Activated T-cell treated with anti-CD3 and anti-CD28 coated beads, Interleukin-2, amount 50 U/mL, for 72 hours (primary cell): ENCODE results near the gene ABCC11. TPM values are rescaled to one million over a fixed set of nuclear protein-coding genes. Genes with fewer than 3 reads are reported as not detected.
A peak's percentile ranks its signal among the peaks of the same experiment; 100 is the strongest.
"Not testable (repeated sequence)": the region's sequence is repeated elsewhere in the genome, so short reads cannot be mapped to it uniquely, and the experiment has no call there.

Experiments used
- ATAC-seq, 2 donors: fragments of 150-1000 bp; cut with Tn5 transposase; replicated peaks in 1 of 2; 2 replicates each; pipeline ENCODE4 v1.10.0; 2021; ENCODE audit warnings: moderate library complexity in 2 of 2, mild to moderate bottlenecking in 1 of 2
- DNase-seq, 2 donors: peaks; one replicate each; pipeline ENCODE4 v3.0.0; 2021 to 2022; ENCODE audit warnings: mixed read lengths in 1 of 2
- H3K27ac Mint-ChIP-seq: one replicate; pipeline ENCODE4 v1.8.0; 2022; ENCODE audit warnings: mild to moderate bottlenecking, moderate library complexity, mixed read lengths
- H3K27me3 Mint-ChIP-seq: one replicate; pipeline ENCODE4 v1.8.0; 2022; ENCODE audit warnings: low read depth, mixed read lengths
- H3K36me3 Mint-ChIP-seq, 2 donors: one replicate each; pipeline ENCODE4 v1.8.0; 2022; ENCODE audit warnings: mixed read lengths in 2 of 2, mild to moderate bottlenecking in 1 of 2; ENCODE audit not compliant: insufficient read depth in 2 of 2
- H3K4me1 Mint-ChIP-seq: one replicate; pipeline ENCODE4 v1.8.0; 2022; ENCODE audit warnings: low read depth, mixed read lengths
- H3K4me3 Mint-ChIP-seq, 2 donors: one replicate each; pipeline ENCODE4 v1.8.0; 2022; ENCODE audit warnings: mild to moderate bottlenecking in 2 of 2, mixed read lengths in 2 of 2, moderate library complexity in 2 of 2
- H3K9me3 Mint-ChIP-seq, 2 donors: one replicate each; pipeline ENCODE4 v1.8.0; 2022; ENCODE audit warnings: mixed read lengths in 2 of 2
- total RNA-seq, 2 donors: library from RNA; stranded (reverse); gene quantifications; one replicate each; pipeline ENCODE4 v1.2.3, GENCODE V29; 2022

Gene ABCC11
- total RNA-seq, 2 donors from 2014 or later, result 0.07 to 0.17 TPM

DNA sequence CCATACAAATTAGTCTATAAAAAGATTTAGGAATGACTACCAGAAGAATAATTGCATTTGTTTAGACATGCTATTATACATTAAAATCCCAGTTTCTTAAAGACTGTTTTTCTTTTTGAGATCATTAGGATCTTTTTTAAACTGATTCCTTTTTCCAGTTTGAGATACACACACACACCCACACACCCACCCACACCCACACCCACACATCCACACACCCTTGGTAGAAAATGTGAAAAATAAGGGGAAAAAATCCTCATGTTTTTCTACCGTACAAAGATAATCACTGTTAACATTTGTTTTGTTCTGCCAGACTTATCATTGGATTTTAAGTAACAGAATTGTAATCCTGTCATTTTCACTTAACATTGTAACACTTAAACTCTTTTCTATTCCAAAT, 27.1 kb upstream of the ABCC11 start:
- H3K4me1 Mint-ChIP-seq, result no peaks in the 10 kb centered on the region
- no peaks in the 10 kb centered on the region for H3K27me3 Mint-ChIP-seq
- H3K27ac Mint-ChIP-seq, result no peak overlapping the region
- H3K4me3 Mint-ChIP-seq, result no peak overlapping the region
- no peaks in the 10 kb centered on the region for H3K9me3 Mint-ChIP-seq
- no peak for ATAC-seq
- peaks cover 3 to 16% of the 10 kb centered on the region in 2 donors for H3K36me3 Mint-ChIP-seq
- DNase-seq, result no peak

DNA sequence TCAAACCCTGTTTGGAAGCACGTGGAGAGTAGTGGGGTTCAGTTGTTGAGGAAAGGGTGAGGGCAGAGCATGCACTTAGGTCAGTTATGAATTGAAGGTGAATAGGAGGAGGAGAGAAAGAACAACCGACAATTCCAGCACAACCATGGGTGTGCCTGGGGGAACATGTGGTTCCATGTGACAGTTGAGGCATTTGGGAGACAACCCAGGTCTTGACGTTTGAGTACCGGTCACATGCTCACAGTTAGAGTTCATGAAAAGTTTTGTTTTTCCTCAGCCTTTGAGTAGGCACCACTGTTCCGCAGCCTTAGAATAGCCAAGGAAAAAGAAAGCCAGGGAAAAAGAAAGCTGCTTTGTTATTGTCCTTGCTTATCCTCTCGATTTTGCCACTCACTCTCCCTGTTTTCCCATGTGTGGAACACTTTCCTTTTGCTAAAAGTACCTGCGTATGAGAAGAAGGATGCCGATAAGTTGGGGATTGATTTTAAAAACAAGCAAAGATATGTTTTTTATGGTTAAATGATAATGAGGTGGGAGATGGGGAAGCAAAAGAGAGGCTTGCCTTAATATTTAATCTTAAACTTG, 25.6 kb upstream of the ABCC11 start:
- peaks cover 3% of the 10 kb centered on the region for H3K4me1 Mint-ChIP-seq
- no peaks in the 10 kb centered on the region for H3K27me3 Mint-ChIP-seq
- ATAC-seq, result no peak
- H3K36me3 Mint-ChIP-seq, result peaks cover 0 to 11% of the 10 kb centered on the region in 2 donors
- no peak overlapping the region for H3K4me3 Mint-ChIP-seq
- H3K9me3 Mint-ChIP-seq, result no peaks in the 10 kb centered on the region
- DNase-seq, result no peak
- peak overlapping the region; percentile 25 for H3K27ac Mint-ChIP-seq

DNA sequence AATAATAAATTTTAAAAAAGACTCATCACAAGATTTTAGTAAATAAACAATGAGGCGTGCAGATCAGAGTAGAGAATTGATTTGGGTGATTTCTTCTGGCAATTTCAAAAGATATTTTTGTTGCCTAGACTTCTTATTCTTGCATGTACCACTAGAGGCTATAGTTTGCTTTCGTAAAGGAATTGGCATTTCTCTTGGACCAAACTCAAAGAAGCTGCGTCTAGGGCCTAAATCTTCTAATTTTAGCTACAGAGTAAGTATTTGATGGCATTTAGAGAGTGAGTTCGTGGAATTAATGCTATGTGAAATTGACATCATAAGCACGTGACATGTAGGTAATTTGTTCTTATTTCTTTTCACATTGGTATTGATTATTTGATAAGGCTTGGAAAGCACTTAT, 24.4 kb upstream of the ABCC11 start:
- no peak overlapping the region for H3K27ac Mint-ChIP-seq
- ATAC-seq (no peak), DNase-seq (no peak)
- no peaks in the 10 kb centered on the region for H3K27me3 Mint-ChIP-seq
- peaks cover 0 to 7% of the 10 kb centered on the region in 2 donors for H3K36me3 Mint-ChIP-seq
- no peaks in the 10 kb centered on the region for H3K9me3 Mint-ChIP-seq
- no peak overlapping the region for H3K4me3 Mint-ChIP-seq
- H3K4me1 Mint-ChIP-seq, result peaks cover 7% of the 10 kb centered on the region

DNA sequence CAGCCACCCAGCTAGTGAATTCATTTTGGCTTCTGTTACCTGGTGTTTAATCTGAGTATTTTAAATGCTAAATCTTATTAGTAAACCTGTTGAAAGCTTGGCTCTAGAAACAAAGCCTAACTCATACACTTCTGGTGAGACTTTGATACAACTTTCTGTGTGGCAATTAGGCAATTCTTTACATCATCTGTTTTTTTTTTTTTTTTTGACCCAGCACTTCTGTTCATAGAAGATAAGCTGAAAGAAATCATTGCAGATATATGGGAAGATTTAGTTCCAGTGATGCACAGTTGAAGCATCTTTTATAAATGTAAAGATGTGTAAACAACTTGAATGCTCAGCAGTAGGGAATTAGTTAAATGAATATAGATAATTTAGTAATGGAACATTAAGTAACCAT, 21.7 kb upstream of the ABCC11 start:
- H3K27ac Mint-ChIP-seq, result peak overlapping the region; percentile 82
- H3K4me3 Mint-ChIP-seq, result no peak overlapping the region
- DNase-seq (no peak), ATAC-seq (no peak)
- no peaks in the 10 kb centered on the region for H3K27me3 Mint-ChIP-seq
- peaks cover 2 to 13% of the 10 kb centered on the region in 2 donors for H3K36me3 Mint-ChIP-seq
- H3K9me3 Mint-ChIP-seq, result no peaks in the 10 kb centered on the region
- H3K4me1 Mint-ChIP-seq, result peaks cover 13% of the 10 kb centered on the region

DNA sequence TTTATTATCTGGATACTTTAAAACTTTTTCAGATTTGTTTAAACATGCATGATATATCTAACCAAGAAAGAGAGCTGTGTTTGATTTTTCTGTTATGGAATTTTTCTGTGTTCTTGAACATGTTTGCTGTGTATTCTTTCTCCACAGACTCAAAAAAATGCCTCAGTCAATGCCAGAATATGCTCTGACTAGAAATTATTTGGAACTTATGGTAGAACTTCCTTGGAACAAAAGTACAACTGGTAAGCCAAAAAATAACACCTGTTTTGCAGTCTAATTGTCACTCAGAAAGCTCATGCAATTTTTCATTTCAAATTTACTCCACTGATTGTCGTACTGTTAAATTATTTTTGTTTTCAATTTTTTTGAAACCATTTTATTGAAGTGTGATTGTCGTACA, 15.3 kb upstream of the ABCC11 start:
- Mint-ChIP-seq H3K9me3 (no peaks in the 10 kb centered on the region), H3K4me1 (peaks cover 7% of the 10 kb centered on the region), H3K27me3 (no peaks in the 10 kb centered on the region), H3K4me3 (no peak overlapping the region), H3K27ac (no peak overlapping the region), H3K36me3 (peaks cover 9 to 48% of the 10 kb centered on the region in 2 donors)
- no peak for ATAC-seq
- no peak for DNase-seq

DNA sequence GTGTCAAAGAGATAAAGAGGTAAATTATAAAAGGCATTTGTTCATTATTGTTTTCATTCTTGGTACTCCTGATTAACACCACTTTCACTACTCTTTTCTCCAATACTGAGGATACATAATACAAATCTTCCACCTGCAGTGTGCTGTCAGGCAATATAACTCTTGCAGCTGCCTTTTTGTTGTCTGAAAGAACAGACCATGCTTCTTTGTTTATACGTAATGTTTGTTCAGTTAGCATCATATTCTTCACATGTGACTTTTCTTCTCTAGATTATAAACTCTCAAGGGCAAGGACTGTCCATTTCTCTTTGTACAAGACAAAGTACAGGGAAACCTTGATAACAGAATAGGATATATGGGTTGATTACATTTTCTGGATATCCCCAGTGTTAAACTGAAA, 14.2 kb upstream of the ABCC11 start:
- peaks cover 9 to 47% of the 10 kb centered on the region in 2 donors for H3K36me3 Mint-ChIP-seq
- peaks cover 5% of the 10 kb centered on the region for H3K4me1 Mint-ChIP-seq
- no peaks in the 10 kb centered on the region for H3K27me3 Mint-ChIP-seq
- H3K9me3 Mint-ChIP-seq, result no peaks in the 10 kb centered on the region
- no peak overlapping the region for H3K4me3 Mint-ChIP-seq
- H3K27ac Mint-ChIP-seq, result no peak overlapping the region
- ATAC-seq, result no peak
- no peak for DNase-seq

DNA sequence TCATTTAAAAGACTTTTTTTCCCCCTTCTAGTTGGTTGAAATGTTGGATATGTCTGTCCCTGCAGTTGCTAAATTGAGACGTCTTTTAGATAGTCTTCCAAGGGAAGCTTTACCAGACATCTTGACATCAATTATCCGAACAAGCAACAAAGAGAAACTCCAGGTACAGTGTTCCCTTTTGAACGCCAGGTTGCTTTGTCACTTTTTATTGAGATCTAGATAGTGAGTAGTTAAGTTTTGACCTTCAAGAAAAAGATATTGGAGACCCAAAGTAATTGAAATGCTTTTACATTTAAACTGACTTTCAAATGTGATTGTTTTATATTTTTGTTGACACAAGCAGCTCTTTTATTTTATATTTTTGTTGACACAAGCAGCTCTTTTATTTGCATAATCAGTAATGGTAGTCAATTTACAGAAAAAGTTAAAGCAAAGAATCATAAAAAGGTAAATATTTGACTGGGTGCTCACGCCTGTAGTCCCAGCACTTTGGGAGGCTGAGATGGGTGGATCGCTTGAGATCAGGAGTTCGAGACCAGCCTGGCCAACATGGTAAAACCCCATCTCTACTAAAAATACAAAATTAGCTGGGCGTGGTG, 9.3 kb upstream of the ABCC11 start:
- no peak for DNase-seq
- Mint-ChIP-seq H3K27me3 (no peaks in the 10 kb centered on the region), H3K36me3 (peaks cover 4 to 33% of the 10 kb centered on the region in 2 donors), H3K4me1 (no peaks in the 10 kb centered on the region), H3K4me3 (no peak overlapping the region), H3K9me3 (no peaks in the 10 kb centered on the region), H3K27ac (no peak overlapping the region)
- ATAC-seq, result no peak

DNA sequence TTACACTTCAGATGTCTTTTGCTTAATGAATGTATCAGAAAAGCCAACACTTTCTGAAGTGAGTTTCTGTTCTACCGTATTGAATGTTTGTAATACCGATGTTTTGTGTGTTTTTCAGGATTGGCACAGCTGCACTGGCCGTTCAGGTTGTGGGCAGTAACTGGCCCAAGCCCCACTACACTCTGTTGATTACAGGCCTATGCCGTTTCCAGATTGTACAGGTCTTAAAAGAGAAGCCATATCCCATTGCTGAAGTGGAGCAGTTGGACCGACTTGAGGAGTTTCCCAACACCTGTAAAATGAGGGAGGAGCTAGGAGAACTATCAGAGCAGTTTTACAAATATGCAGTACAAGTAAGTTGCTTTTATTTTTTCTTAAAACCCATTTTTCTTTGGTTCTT, 4.7 kb upstream of the ABCC11 start:
- Mint-ChIP-seq H3K4me1 (peaks cover 26% of the 10 kb centered on the region), H3K27me3 (no peaks in the 10 kb centered on the region), H3K27ac (no peak overlapping the region), H3K36me3 (peaks cover 4 to 11% of the 10 kb centered on the region in 2 donors), H3K4me3 (no peak overlapping the region), H3K9me3 (no peaks in the 10 kb centered on the region)
- DNase-seq, result no peak
- no peak for ATAC-seq

DNA sequence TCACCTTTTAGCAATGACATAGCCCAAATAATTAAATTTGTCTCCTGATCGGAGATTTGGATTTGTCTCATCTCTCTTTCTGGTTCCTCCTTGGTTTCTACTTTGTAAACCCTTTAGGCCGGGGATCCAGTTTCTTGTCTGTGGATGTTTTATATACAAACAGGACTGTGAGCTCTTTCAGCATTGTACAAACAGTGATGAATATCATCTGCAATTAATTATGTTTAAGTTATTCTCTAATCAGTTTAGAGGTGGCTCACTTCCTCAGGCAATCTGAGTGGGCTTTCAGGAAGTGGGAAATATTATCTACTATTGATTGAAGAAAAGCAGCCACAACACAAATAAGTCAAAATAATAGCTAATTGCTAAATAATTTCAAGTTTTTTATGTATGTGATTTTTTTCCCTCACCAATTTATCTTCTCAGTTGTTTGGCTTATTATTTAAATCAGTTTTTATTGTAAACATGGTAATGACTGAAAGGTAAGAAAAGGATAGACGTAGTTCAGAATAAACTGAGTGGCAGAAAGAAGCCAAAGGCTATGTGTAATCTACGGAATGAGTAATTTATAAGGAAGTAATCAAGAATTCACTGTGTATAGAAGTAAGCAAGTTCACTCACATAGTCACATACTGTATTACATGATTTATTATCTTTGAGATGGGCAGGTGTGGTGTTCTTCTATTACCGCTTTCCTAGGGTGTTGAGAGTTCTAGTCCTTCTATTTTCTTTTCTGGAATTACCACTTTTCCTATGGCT, 3.4 kb upstream of the ABCC11 start:
- no peaks in the 10 kb centered on the region for H3K9me3 Mint-ChIP-seq
- peaks cover 39% of the 10 kb centered on the region for H3K4me1 Mint-ChIP-seq
- H3K27ac Mint-ChIP-seq, result peak overlapping the region; percentile 44
- ATAC-seq (no peak), DNase-seq (no peak)
- H3K4me3 Mint-ChIP-seq, result no peak overlapping the region
- peaks cover 2 to 11% of the 10 kb centered on the region in 2 donors for H3K36me3 Mint-ChIP-seq
- no peaks in the 10 kb centered on the region for H3K27me3 Mint-ChIP-seq

DNA sequence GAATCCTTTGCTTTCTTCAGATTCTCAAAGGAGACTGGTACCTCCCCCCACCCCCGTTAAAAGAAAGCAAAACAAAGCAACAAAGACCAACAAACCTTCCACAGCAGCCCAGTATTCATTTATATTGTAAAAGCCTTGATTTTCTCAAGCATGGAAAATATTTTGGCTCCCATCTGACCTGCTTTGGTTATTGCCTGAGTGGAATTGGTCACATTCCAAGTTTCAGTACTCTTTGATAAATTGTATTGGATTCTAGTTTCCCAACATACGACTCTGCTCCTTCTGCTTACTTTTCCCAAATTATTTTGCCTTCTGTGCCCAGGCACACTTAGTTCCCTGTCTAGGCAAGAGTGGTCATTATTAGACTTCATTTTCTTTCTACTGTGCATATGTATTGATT, 1.3 kb downstream of the ABCC11 start:
- DNase-seq (no peak), ATAC-seq (no peak)
- Mint-ChIP-seq H3K4me3 (peak overlapping the region; percentile 90 to 93), H3K27me3 (no peaks in the 10 kb centered on the region), H3K4me1 (peaks cover 45% of the 10 kb centered on the region), H3K27ac (peak overlapping the region; percentile 12), H3K9me3 (peaks cover 0 to 2% of the 10 kb centered on the region in 2 donors), H3K36me3 (peaks cover 3 to 5% of the 10 kb centered on the region in 2 donors)

DNA sequence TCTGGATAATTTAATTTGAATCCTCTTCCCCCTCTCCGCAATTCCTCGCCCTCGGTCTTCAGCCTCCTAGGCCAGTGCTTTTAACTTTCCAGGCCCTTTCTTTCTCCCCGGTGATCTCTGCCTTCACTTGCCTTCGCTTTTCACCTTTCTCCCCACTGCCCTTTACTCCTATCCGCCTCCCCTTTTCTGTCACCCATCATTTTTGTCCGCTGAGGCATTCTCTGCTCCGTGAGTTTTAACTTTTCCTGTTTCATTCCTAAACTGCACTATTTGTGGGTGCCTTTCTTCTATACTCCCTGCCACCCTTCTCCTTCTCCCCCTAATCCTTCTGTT, 2.5 kb downstream of the ABCC11 start:
- H3K27me3 Mint-ChIP-seq, result no peaks in the 10 kb centered on the region
- H3K4me3 Mint-ChIP-seq, result peak overlapping the region; percentile 90 to 93
- H3K27ac Mint-ChIP-seq, result peak overlapping the region; percentile 88
- peaks cover 40% of the 10 kb centered on the region for H3K4me1 Mint-ChIP-seq
- H3K36me3 Mint-ChIP-seq, result peaks cover 3 to 8% of the 10 kb centered on the region in 2 donors
- ATAC-seq, result no peak
- DNase-seq, result no peak
- peaks cover 4 to 5% of the 10 kb centered on the region in 2 donors for H3K9me3 Mint-ChIP-seq

DNA sequence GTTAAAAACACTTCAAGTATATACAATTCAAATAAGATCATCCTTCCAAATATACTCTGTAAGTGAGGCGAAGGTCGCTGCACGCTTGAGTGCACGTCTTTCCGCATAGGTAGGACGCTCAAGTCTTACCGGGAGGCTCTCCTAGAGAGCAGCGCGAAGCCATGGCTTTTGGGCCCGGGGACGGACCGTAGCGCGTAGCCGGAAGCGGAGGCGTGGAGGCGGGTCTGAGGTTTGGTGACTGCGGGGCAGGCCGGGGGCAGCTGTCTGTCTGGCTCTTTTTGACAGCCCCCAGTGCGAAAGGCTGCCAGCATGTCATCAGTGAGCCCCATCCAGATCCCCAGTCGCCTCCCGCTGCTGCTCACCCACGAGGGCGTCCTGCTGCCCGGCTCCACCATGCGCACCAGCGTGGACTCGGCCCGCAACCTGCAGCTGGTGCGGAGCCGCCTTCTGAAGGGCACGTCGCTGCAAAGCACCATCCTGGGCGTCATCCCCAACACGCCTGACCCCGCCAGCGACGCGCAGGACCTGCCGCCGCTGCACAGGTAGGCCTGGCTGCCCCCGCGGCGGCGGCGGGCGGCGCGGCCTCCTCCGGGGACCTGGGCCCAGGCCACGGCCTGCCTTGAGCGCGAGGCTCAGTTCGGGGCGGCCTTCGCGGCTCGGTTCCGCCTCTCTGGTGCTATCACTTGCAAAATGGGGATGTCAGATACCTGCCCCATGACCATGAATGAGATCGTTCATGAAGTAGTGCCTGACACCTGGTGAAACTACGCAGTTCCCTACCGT, 3.1 kb downstream of the ABCC11 start, which contains the start of gene LONP2:
TSS of gene LONP2 (plus strand) at position 221 of the 783 bp plus-strand sequence. CDS start at position 310, 89 bp downstream.
- H3K4me3 Mint-ChIP-seq, result peak within 1 kb of the TSS; percentile 90 to 93
- DNase-seq (peak; percentile 94 to 95), ATAC-seq (peak; percentile 99)
- H3K9me3 Mint-ChIP-seq, result peaks cover 5% of the 10 kb centered on the region in 2 donors
- peaks cover 40% of the 10 kb centered on the region for H3K4me1 Mint-ChIP-seq
- H3K27me3 Mint-ChIP-seq, result no peaks in the 10 kb centered on the region
- H3K36me3 Mint-ChIP-seq, result peaks cover 3 to 9% of the 10 kb centered on the region in 2 donors
- H3K27ac Mint-ChIP-seq, result peak within 1 kb of the TSS; percentile 88

DNA sequence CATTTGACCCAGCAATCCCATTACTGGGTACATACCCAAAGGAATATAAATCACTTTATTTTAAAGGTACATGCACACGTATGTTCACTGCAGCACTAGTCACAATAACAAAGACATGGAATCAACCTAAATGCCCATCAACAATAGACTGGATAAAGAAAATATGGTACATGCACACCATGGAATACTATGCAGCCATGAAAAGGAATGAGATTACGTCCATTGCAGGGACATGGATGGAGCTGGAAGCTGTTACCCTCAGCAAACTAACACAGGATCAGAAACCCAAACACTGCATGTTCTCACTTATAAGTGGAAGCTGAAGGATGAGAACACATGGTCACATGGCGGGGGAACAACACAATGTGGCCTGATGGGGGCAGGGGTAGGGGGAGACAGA, 7.2 kb downstream of the ABCC11 start:
- ATAC-seq, H3K27me3 Mint-ChIP-seq, DNase-seq, H3K9me3 Mint-ChIP-seq, H3K4me1 Mint-ChIP-seq, H3K36me3 Mint-ChIP-seq, H3K27ac Mint-ChIP-seq, H3K4me3 Mint-ChIP-seq: not testable (repeated sequence)
